ENCODE data around the gene HDAC4. TPM values are rescaled to one million over a fixed set of nuclear protein-coding genes. Genes with fewer than 3 reads are reported as not detected.

HDAC4 gene
- total and polyA plus RNA-seq, 7 donors, result 7.9 to 329 (median 129) TPM

- peak overlapping the region; percentile 44 for H3K4me3 ChIP-seq
- peak overlapping the region; percentile 86 for H3K27ac ChIP-seq
These were observed 148.0 kb downstream of the HDAC4 start for GRCh38 chr2:239252801-239253200.

GRCh38 chr2:239252393-239252792 lies 148.4 kb downstream of the HDAC4 start:
- Histone ChIP-seq H3K9me3 (no peaks in the 10 kb centered on the region), H3K27me3 (ENCODE audit: insufficient read depth in 3 of 3, low read length in 2 of 3) (no peaks in the 10 kb centered on the region), H3K36me3 (ENCODE audit: insufficient read depth in 1 of 2, low read depth in 1 of 2) (no peaks in the 10 kb centered on the region), H3K4me3 (no peak overlapping the region), H3K4me1 (peaks cover 92% of the 10 kb centered on the region), H3K27ac (peak overlapping the region; percentile 86)
- no peak for DNase-seq
- 54 to 62% (median 56%) methylated on average over 8 of the region's 8 CpGs for WGBS, 3 donors
- intact Hi-C loops (cut with DNase I), result no loop called here
- peak in 2 of 4 donors; percentile 10 to 12 for ATAC-seq
- no peak for TF ChIP-seq CTCF (IDR thresholded peaks at IDR 0.05)

More at GRCh38 chr2:239252801-239253200, 148.0 kb downstream of the HDAC4 start:
- peaks cover 92% of the 10 kb centered on the region for H3K4me1 ChIP-seq
- H3K27me3 ChIP-seq (ENCODE audit: insufficient read depth in 3 of 3, low read length in 2 of 3), result no peaks in the 10 kb centered on the region
- intact Hi-C loops (cut with DNase I), result no loop called here
- 15 to 21% (median 20%) methylated on average over 19 of the region's 19 CpGs for WGBS, 3 donors
- no peaks in the 10 kb centered on the region for H3K36me3 ChIP-seq (ENCODE audit: insufficient read depth in 1 of 2, low read depth in 1 of 2)
- no peaks in the 10 kb centered on the region for H3K9me3 ChIP-seq
- DNase-seq, result peak; percentile 88 to 94
- ATAC-seq, result peak; percentile 82 to 87 (median 85)
- TF ChIP-seq CTCF (IDR thresholded peaks at IDR 0.05), result no peak

- H3K4me1 ChIP-seq, result peaks cover 92% of the 10 kb centered on the region
- no peaks in the 10 kb centered on the region for H3K9me3 ChIP-seq
- 37 to 48% (median 38%) methylated on average over 9 of the region's 9 CpGs for WGBS, 3 donors
- H3K36me3 ChIP-seq (ENCODE audit: insufficient read depth in 1 of 2, low read depth in 1 of 2), result no peaks in the 10 kb centered on the region
- H3K27ac ChIP-seq, result peak overlapping the region; percentile 86
- intact Hi-C loops (cut with DNase I), result no loop called here
- peak; percentile 37 to 62 for DNase-seq
- H3K27me3 ChIP-seq (ENCODE audit: insufficient read depth in 3 of 3, low read length in 2 of 3), result no peaks in the 10 kb centered on the region
- H3K4me3 ChIP-seq, result no peak overlapping the region
- peak; percentile 31 to 64 (median 51) for ATAC-seq
- no peak for TF ChIP-seq CTCF (IDR thresholded peaks at IDR 0.05)
These were observed 148.8 kb downstream of the HDAC4 start for GRCh38 chr2:239251971-239252370.

GRCh38 chr2:239250216-239251081 lies 150.4 kb downstream of the HDAC4 start:
- ATAC-seq (no peak), DNase-seq (peak in 1 of 2 donors; percentile 70)
- no peaks in the 10 kb centered on the region for H3K9me3 ChIP-seq
- H3K27me3 ChIP-seq (ENCODE audit: insufficient read depth in 3 of 3, low read length in 2 of 3), result no peaks in the 10 kb centered on the region
- intact Hi-C loops (cut with DNase I), result no loop called here
- peaks cover 91% of the 10 kb centered on the region for H3K4me1 ChIP-seq
- H3K4me3 ChIP-seq, result no peak overlapping the region
- H3K27ac ChIP-seq, result peak overlapping the region; percentile 86
- TF ChIP-seq CTCF (IDR thresholded peaks at IDR 0.05), result no peak
- 68 to 85% (median 69%) methylated on average over 27 to 30 of the region's 30 CpGs for WGBS, 3 donors
- no peaks in the 10 kb centered on the region for H3K36me3 ChIP-seq (ENCODE audit: insufficient read depth in 1 of 2, low read depth in 1 of 2)

Measured in psoas muscle (tissue), 8 donors.